Omental fat pad (tissue), 4 donors: ENCODE measurements around the gene ZMIZ1. TPM values are rescaled to one million over a fixed set of nuclear protein-coding genes. Genes with fewer than 3 reads are reported as not detected.

Experiments used
- ATAC-seq: fragments of 150-250 bp; one replicate; pipeline ENCODE4 v1.9.1; 2016; ENCODE audit warnings: mild to moderate bottlenecking, moderate library complexity; ENCODE audit not compliant: low FRiP score
- DNase-seq: peaks from one replicate; pipeline ENCODE4 v3.0.0-alpha.2; 2019; ENCODE audit warnings: low spot score
- CTCF ChIP-seq, 3 donors: fragments of 450-650 bp; IDR thresholded peaks; one replicate each; pipeline ENCODE4 v1.5.1; 2016 to 2017; ENCODE audit warnings: antibody characterized with exemption in 3 of 3, mild to moderate bottlenecking in 3 of 3, moderate library complexity in 2 of 3
- total RNA-seq, 4 donors: library from RNA; depleted of rRNA; stranded (reverse); fragments of >200 nt; gene quantifications; one replicate each; pipeline ENCODE4 v1.1.0, GENCODE V29; 2016

Gene ZMIZ1
- total RNA-seq, 4 donors from 2014 or later: 24.2 to 64.8 (median 43.1) TPM

- DNase-seq (no peak), ATAC-seq (no peak)
- TF ChIP-seq CTCF (IDR thresholded peaks at IDR 0.05): no peak
Measured at GRCh38 chr10:79126351-79127080, 57.8 kb downstream of the ZMIZ1 start.

- TF ChIP-seq CTCF (IDR thresholded peaks at IDR 0.05): no peak
- no peak for DNase-seq
- peak; percentile 59 for ATAC-seq
Measured at GRCh38 chr10:79127151-79127961, 58.6 kb downstream of the ZMIZ1 start.

DNA sequence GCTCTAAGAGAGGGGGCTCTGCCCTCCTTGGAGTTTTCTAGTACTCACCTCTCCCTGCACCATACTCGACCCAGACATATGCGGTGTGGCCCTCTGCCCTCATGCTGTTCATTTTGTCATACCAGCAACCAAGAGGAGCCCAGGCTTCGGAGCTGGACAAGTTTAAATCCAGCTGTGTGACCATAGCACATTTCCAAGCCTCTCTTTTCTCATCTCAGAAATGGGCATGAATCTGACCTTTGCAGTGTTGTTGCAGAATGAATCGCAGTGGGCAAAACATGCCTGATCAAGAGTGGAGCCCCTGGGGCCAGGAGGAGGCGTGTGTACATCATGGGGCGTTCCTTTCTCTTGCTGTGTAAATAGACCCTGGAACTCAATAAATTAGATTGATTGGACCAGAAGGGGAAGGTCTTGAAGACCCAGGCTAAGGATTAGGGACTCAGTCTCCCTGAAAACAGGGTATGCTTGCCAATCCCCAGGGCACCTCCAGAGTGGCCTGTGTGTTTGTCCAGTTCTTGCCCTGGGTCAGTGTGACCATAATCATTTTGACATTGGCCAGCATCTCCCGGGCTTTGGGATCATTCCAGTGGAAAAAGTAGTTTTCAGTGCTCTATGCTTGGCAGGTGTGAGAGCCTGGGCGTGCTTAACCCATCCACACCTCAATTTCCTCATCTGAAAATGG lies 59.6 kb downstream of the ZMIZ1 start:
- no peak for TF ChIP-seq CTCF (IDR thresholded peaks at IDR 0.05)
- ATAC-seq (no peak), DNase-seq (no peak)

GRCh38 chr10:79128923-79129305 lies 60.1 kb downstream of the ZMIZ1 start:
- no peak for TF ChIP-seq CTCF (IDR thresholded peaks at IDR 0.05)

GRCh38 chr10:79129361-79129997 lies 60.7 kb downstream of the ZMIZ1 start:
- ATAC-seq (no peak), DNase-seq (no peak)
- no peak for TF ChIP-seq CTCF (IDR thresholded peaks at IDR 0.05)

More at GRCh38 chr10:79128923-79129305, 60.1 kb downstream of the ZMIZ1 start:
- DNase-seq (no peak), ATAC-seq (no peak)

- no peak for TF ChIP-seq CTCF (IDR thresholded peaks at IDR 0.05)
- no peak for DNase-seq
- no peak for ATAC-seq
Measured at GRCh38 chr10:79130255-79130654, 61.5 kb downstream of the ZMIZ1 start.
